GM21447 (cell line): ENCODE results near the gene FN1.

ENCODE experiments used
- ATAC-seq: cut with Tn5 transposase; IDR thresholded peaks from one replicate; pipeline ENCODE4 v1.9.1; 2021; ENCODE audit not compliant: unreplicated experiment

Gene FN1

GRCh38 chr2:215356334-215356947 lies 79.4 kb downstream of the FN1 start:
- no peak for ATAC-seq

GRCh38 chr2:215355801-215356200 lies 80.1 kb downstream of the FN1 start:
- no peak for ATAC-seq

- no peak for ATAC-seq
Measured at GRCh38 chr2:215354771-215355695, 80.8 kb downstream of the FN1 start.

- no peak for ATAC-seq
Measured at GRCh38 chr2:215352602-215353001, 83.3 kb downstream of the FN1 start.

- no peak for ATAC-seq
Measured at GRCh38 chr2:215347878-215348277, 88.0 kb downstream of the FN1 start.

- ATAC-seq = no peak
Measured at GRCh38 chr2:215338883-215339679, 96.8 kb downstream of the FN1 start.

GRCh38 chr2:215332872-215333595 lies 102.8 kb downstream of the FN1 start:
- peak; percentile 85 for ATAC-seq

- ATAC-seq = no peak
Measured at GRCh38 chr2:215328066-215328465, 107.8 kb downstream of the FN1 start.

GRCh38 chr2:215324811-215325210 lies 111.1 kb downstream of the FN1 start:
- ATAC-seq = no peak

- no peak for ATAC-seq
Measured at GRCh38 chr2:215320679-215321078, 115.2 kb downstream of the FN1 start.

GRCh38 chr2:215320102-215320501 lies 115.8 kb downstream of the FN1 start:
- ATAC-seq = no peak

- ATAC-seq = no peak
Measured at GRCh38 chr2:215319500-215319899, 116.4 kb downstream of the FN1 start.

- no peak for ATAC-seq
Measured at GRCh38 chr2:215316336-215316735, 119.5 kb downstream of the FN1 start.

GRCh38 chr2:215315301-215315700 lies 120.6 kb downstream of the FN1 start:
- ATAC-seq = no peak

GRCh38 chr2:215314896-215315295 lies 121.0 kb downstream of the FN1 start:
- ATAC-seq = no peak

- no peak for ATAC-seq
Measured at GRCh38 chr2:215313255-215313613, 122.6 kb downstream of the FN1 start.

- ATAC-seq = peak; percentile 99
Measured at GRCh38 chr2:215311625-215312396, 124.1 kb downstream of the FN1 start, which contains the start of gene ATIC. Gene ATIC, plus strand, starts transcription at chr2:215312059. Its CDS starts 84 bp downstream, at chr2:215312143.

GRCh38 chr2:215311259-215311624 lies 124.6 kb downstream of the FN1 start:
- ATAC-seq = peak; percentile 25
